ENCODE results near the gene MACROD2. TPM values are rescaled to one million over a fixed set of nuclear protein-coding genes. Genes with fewer than 3 reads are reported as not detected.

Gene MACROD2
- total and polyA plus RNA-seq, 2 of the 4 experiments (the other 2 are of a cell fraction) = not detected

- H3K79me1 ChIP-seq (ENCODE audit: low read depth in 1 of 2, low read length in 2 of 2) = no peaks in the 10 kb centered on the region
- peak overlapping the region; percentile 84; the same call in 1 of the 2 replicates for H3K18ac ChIP-seq (ENCODE audit: low read depth, low read length)
- intact Hi-C loops (cut with micrococcal nuclease) = no loop called here
- DNase-seq (peak; percentile 80), ATAC-seq (ENCODE audit: low read depth) (peak; percentile 27; the same call in 1 of the 2 replicates)
- H2BK20ac ChIP-seq (ENCODE audit: low read depth, low read length) = peak overlapping the region; percentile 88
- H3K27ac ChIP-seq (ENCODE audit: insufficient read depth, low read length) = no peak overlapping the region
- WGBS, 2 experiments (ENCODE audit: extremely low coverage in 2 of 2, insufficient read length in 1 of 2) = no CpG with 5 or more reads among the region's 4 CpGs
- H3K4me1 ChIP-seq (ENCODE audit: control insufficient read depth, insufficient read depth, low read length) = peaks cover 2% of the 10 kb centered on the region; the same call in 1 of the 2 replicates
- H3K4me2 ChIP-seq (ENCODE audit: low read depth, low read length) = peak overlapping the region; percentile 25; the same call in 1 of the 2 replicates
- H2BK120ac ChIP-seq (ENCODE audit: low read depth, low read length) = peak overlapping the region; percentile 83
- peak overlapping the region; percentile 16 for H3K4ac ChIP-seq (ENCODE audit: low read depth, low read length)
- peak overlapping the region; percentile 72; the same call in 1 of the 2 replicates for H4K5ac ChIP-seq (ENCODE audit: low read depth, low read length)
- H2BK5ac ChIP-seq (ENCODE audit: low read depth, low read length, poor library complexity, severe bottlenecking) = peak overlapping the region; percentile 84
- H3K9me1 ChIP-seq (ENCODE audit: insufficient read depth, low read length) = 0 out of 2 replicates have a peak, but pooled peaks cover 6% of the 10 kb centered on the region
- H3K27me3 ChIP-seq (ENCODE audit: control insufficient read depth, insufficient read depth, low read length) = no peaks in the 10 kb centered on the region
- peak overlapping the region; percentile 69; the same call in 1 of the 2 replicates for H3K14ac ChIP-seq (replicated peaks; ENCODE audit: low read depth, low read length)
- dilution Hi-C loops (cut with HindIII; ENCODE audit: low sequenced_read_pairs, unreplicated experiment) = no loop called here
- BruUV-seq (replicated peaks) = no TSS peak
- in situ Hi-C loops (cut with MboI; ENCODE audit: low sequenced_read_pairs) = no loop called here
- H4K8ac ChIP-seq (ENCODE audit: low read depth in 2 of 2, low read length in 2 of 2) = peak overlapping the region; percentile 54 to 77
- H2AFZ ChIP-seq (replicated peaks; ENCODE audit: low read length, poor library complexity) = peak overlapping the region; percentile 75
- peak overlapping the region; percentile 80; the same call in 2 of the 3 replicates for H2BK15ac ChIP-seq (ENCODE audit: low read depth, low read length)
- H3K23ac ChIP-seq (ENCODE audit: low read depth, low read length) = peak overlapping the region; percentile 39; the same call in 1 of the 2 replicates
- TF ChIP-seq USF2 (IDR thresholded peaks at IDR 0.05; ENCODE audit: low read depth, low read length) = 0 out of 2 replicates have a peak, but pooled peaks have one; percentile 10
- TF ChIP-seq BHLHE40 (IDR thresholded peaks at IDR 0.05; ENCODE audit: low read depth, low read length) = peak; percentile 89
- no peak for TF ChIP-seq NFE2L2 (IDR thresholded peaks at IDR 0.05; ENCODE audit: low read depth, low read length)
- TF ChIP-seq FOS (IDR thresholded peaks at IDR 0.05; ENCODE audit: low read depth, low read length) = 0 out of 2 replicates have a peak, but pooled peaks have one; percentile 27
- CTCF ChIA-PET = no interaction called here
- H3K36me3 ChIP-seq (ENCODE audit: control insufficient read depth, insufficient read depth, low read length) = no peaks in the 10 kb centered on the region
- POLR2A ChIA-PET (ENCODE audit: unreplicated experiment) = no interaction called here
- H3K9ac ChIP-seq (ENCODE audit: low read depth, low read length) = no peak overlapping the region
- H4K91ac ChIP-seq (ENCODE audit: insufficient read depth, low read depth, low read length) = peak overlapping the region; percentile 72; the same call in 1 of the 2 replicates
- peak overlapping the region; percentile 20; the same call in 1 of the 2 replicates for H2AK5ac ChIP-seq (ENCODE audit: low read depth, low read length)
- H4K20me1 ChIP-seq (ENCODE audit: insufficient read depth, low read length) = no peaks in the 10 kb centered on the region
- no peaks in the 10 kb centered on the region for H3K9me3 ChIP-seq (ENCODE audit: control insufficient read depth, insufficient read depth, low read length)
- H2AK9ac ChIP-seq (replicated peaks; ENCODE audit: low read depth, low read length, poor library complexity) = no peak overlapping the region
- H3K4me3 ChIP-seq (ENCODE audit: insufficient read depth, low read depth, low read length) = no peak overlapping the region
- no peak overlapping the region for H3K56ac ChIP-seq (ENCODE audit: extremely low read depth, insufficient read depth, low read length)
Measured at GRCh38 chr20:15642676-15643075, 1647.4 kb downstream of the MACROD2 start.

All from IMR-90 (cell line).